Measurements from ENCODE around the gene LPIN3. TPM values are rescaled to one million over a fixed set of nuclear protein-coding genes. Genes with fewer than 3 reads are reported as not detected.

Gene LPIN3
- total RNA-seq, 1 experiment from 2014 or later, result 18.5 TPM

DNA sequence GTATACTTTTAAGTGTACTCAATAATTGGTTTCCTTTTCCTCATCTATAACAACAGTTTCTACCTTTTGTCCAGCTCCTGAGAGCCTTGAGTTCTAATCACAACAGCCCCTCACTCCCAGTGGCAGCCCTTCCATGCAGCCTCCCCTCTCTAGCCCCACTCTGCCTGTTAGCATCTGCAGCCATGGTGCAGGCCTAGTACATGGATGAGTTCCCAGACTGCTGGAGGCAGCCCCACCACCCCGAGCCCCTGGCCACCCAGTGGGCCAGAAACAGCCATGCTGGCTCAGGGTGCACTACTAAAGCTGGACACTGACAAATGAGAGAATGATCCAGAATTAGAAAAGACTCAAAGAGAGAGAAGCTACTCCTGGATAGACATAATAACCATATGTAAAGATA lies 9.7 kb upstream of the LPIN3 start:
- intact Hi-C loops (cut with micrococcal nuclease), result no loop called here
- H3K27ac ChIP-seq (ENCODE audit: low read depth, low read length), result no peak overlapping the region
- H3K27me3 ChIP-seq (ENCODE audit: insufficient read depth, low read length), result no peaks in the 10 kb centered on the region
- H3K4me2 ChIP-seq (ENCODE audit: low read length), result no peak overlapping the region
- H2AFZ ChIP-seq (ENCODE audit: low read depth, low read length, poor library complexity, severe bottlenecking), result no peak overlapping the region
- H3K4me3 ChIP-seq (replicated peaks in 1 of 2; ENCODE audit: low read depth in 1 of 2, low read length in 2 of 2), result no peak overlapping the region
- ChIA-PET POLR2A (no interaction called here), RAD21 (ENCODE audit: low non-redundant PET in 1 of 2, low total read pairs in 2 of 2, uncharacterized antibody in 2 of 2, unreplicated experiment in 2 of 2) (no interaction called here), CTCF (interaction anchor here (1.2 to 1.8 kb wide), 2 partner anchors 9 to 10 kb away, joined by 4 to 15 read pairs; partner anchors contain the start of gene LPIN3)
- H3K4me1 ChIP-seq (ENCODE audit: control insufficient read depth in 1 of 2, insufficient read depth in 2 of 2, low read length in 2 of 2), result peaks cover 7 to 19% of the 10 kb centered on the region in 2 experiments; a peak in 3 of 4 replicates
- no peak overlapping the region for H3K9ac ChIP-seq (ENCODE audit: low read length)
- DNase-seq (ENCODE audit: low read depth, low spot score) (no peak), ATAC-seq (no peak)
- H3K79me2 ChIP-seq (ENCODE audit: insufficient read depth, low read length), result no peaks in the 10 kb centered on the region
- H4K20me1 ChIP-seq (ENCODE audit: insufficient read depth), result no peaks in the 10 kb centered on the region
- TF ChIP-seq, protein P1, sequence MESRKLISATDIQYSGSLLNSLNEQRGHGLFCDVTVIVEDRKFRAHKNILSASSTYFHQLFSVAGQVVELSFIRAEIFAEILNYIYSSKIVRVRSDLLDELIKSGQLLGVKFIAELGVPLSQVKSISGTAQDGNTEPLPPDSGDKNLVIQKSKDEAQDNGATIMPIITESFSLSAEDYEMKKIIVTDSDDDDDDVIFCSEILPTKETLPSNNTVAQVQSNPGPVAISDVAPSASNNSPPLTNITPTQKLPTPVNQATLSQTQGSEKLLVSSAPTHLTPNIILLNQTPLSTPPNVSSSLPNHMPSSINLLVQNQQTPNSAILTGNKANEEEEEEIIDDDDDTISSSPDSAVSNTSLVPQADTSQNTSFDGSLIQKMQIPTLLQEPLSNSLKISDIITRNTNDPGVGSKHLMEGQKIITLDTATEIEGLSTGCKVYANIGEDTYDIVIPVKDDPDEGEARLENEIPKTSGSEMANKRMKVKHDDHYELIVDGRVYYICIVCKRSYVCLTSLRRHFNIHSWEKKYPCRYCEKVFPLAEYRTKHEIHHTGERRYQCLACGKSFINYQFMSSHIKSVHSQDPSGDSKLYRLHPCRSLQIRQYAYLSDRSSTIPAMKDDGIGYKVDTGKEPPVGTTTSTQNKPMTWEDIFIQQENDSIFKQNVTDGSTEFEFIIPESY (IDR thresholded peaks at IDR 0.05; ENCODE audit: extremely low read depth, insufficient replicate concordance, low read length), result no peak
- TF ChIP-seq JUND (IDR thresholded peaks at IDR 0.05), result no peak
- TF ChIP-seq ELF1 (IDR thresholded peaks at IDR 0.05; ENCODE audit: borderline replicate concordance, low read depth), result no peak
- TF ChIP-seq CEBPB (IDR thresholded peaks at IDR 0.05; ENCODE audit: low read depth), result no peak
- TF ChIP-seq CBX3 (IDR thresholded peaks at IDR 0.05; ENCODE audit: low read depth), result no peak
- TF ChIP-seq EGR1 (IDR thresholded peaks at IDR 0.05; ENCODE audit: low read depth), result no peak
- TF ChIP-seq, protein P2, sequence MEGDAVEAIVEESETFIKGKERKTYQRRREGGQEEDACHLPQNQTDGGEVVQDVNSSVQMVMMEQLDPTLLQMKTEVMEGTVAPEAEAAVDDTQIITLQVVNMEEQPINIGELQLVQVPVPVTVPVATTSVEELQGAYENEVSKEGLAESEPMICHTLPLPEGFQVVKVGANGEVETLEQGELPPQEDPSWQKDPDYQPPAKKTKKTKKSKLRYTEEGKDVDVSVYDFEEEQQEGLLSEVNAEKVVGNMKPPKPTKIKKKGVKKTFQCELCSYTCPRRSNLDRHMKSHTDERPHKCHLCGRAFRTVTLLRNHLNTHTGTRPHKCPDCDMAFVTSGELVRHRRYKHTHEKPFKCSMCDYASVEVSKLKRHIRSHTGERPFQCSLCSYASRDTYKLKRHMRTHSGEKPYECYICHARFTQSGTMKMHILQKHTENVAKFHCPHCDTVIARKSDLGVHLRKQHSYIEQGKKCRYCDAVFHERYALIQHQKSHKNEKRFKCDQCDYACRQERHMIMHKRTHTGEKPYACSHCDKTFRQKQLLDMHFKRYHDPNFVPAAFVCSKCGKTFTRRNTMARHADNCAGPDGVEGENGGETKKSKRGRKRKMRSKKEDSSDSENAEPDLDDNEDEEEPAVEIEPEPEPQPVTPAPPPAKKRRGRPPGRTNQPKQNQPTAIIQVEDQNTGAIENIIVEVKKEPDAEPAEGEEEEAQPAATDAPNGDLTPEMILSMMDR (IDR thresholded peaks at IDR 0.05 in 2 of 3, conservative IDR thresholded peaks at IDR 0.05 in 1 of 3; ENCODE audit: borderline replicate concordance in 1 of 3, insufficient read depth in 1 of 3, low read depth in 2 of 3, low read length in 2 of 3), result no peak
- TF ChIP-seq SP1 (IDR thresholded peaks at IDR 0.05; ENCODE audit: low read depth), result no peak
- no peak for TF ChIP-seq SIN3A (IDR thresholded peaks at IDR 0.05; ENCODE audit: low read depth)
- no peaks in the 10 kb centered on the region for H3K9me2 ChIP-seq (ENCODE audit: insufficient read depth)
- H3K36me3 ChIP-seq (ENCODE audit: control insufficient read depth in 1 of 2, insufficient read depth in 2 of 2, low read length in 2 of 2), result no peaks in the 10 kb centered on the region
- BruUV-seq (replicated peaks), result no TSS peak
- no peaks in the 10 kb centered on the region for H3K9me3 ChIP-seq (ENCODE audit: control insufficient read depth in 1 of 2, insufficient read depth in 1 of 2, low read depth in 1 of 2, low read length in 2 of 2)
